SK-N-SH (cell line): Measurements from ENCODE around the gene TK2. TPM values are rescaled to one million over a fixed set of nuclear protein-coding genes. Genes with fewer than 3 reads are reported as not detected.

Experiments used
- CTCF ChIA-PET: fragments of 300-600, 350-600 bp; formaldehyde crosslinking; extraction: SDS; loops from one replicate; lab custom pipeline; 2021; lab: Yijun Ruan, JAX
- POLR2A ChIA-PET: fragments of 350-600 bp; sonication (Branson Sonifier 250); formaldehyde crosslinking; extraction: SDS; loops from one replicate; lab custom pipeline; 2020; ENCODE audit warnings: antibody characterized with exemption, inconsistent platforms; lab: Yijun Ruan, JAX
- DNase-seq: peaks from one replicate; pipeline ENCODE4 v3.0.0; 2012
- H2AFZ ChIP-seq: fragments of 200-600 bp; sonication (generic); 2 replicates; pipeline ENCODE4 v1.8.1; 2016; ENCODE audit warnings: antibody characterized with exemption, mild to moderate bottlenecking, low read depth
- H3F3A ChIP-seq: fragments of 200-600 bp; sonication (generic); replicated peaks from 2 replicates; pipeline ENCODE3; 2016; ENCODE audit warnings: antibody characterized with exemption, mild to moderate bottlenecking; ENCODE audit not compliant: insufficient read depth
- H3K27ac ChIP-seq, 2 experiments: fragments of 200-500 bp in 1 of 2; fragments of 200-600 bp in 1 of 2; sonication (Bioruptor generic) in 1 of 2; sonication (generic), shearing (Covaris generic) in 1 of 2; 2 replicates each; pipeline versions ENCODE4 v1.5.1 to v1.6.1; 2014 to 2016; ENCODE audit warnings: low read depth in 2 of 2, inconsistent platforms in 1 of 2, low read length in 1 of 2, mild to moderate bottlenecking in 1 of 2, mixed read lengths in 1 of 2
- H3K27me3 ChIP-seq: fragments of 200-600 bp; sonication (generic), shearing (Covaris generic); 2 replicates; pipeline ENCODE4 v1.6.1; 2016; ENCODE audit warnings: mixed run types; ENCODE audit not compliant: insufficient read depth
- H3K36me3 ChIP-seq, 2 experiments: fragments of 200-500 bp in 1 of 2; fragments of 200-600 bp in 1 of 2; sonication (Bioruptor generic) in 1 of 2; sonication (generic) in 1 of 2; replicated peaks in 1 of 2; 2 replicates each; pipeline versions ENCODE3 to v1.5.1; 2014 to 2016; ENCODE audit warnings: low read length in 1 of 2, mild to moderate bottlenecking in 1 of 2; ENCODE audit not compliant: insufficient read depth in 2 of 2, control insufficient read depth in 1 of 2
- H3K4me1 ChIP-seq, 2 experiments: fragments of 200-500 bp in 1 of 2; fragments of 200-600 bp in 1 of 2; sonication (Bioruptor generic) in 1 of 2; sonication (generic), shearing (Covaris generic) in 1 of 2; 2 replicates each; pipeline versions ENCODE4 v1.5.1 to v1.6.1; 2014 to 2016; ENCODE audit warnings: low read depth in 1 of 2, low read length in 1 of 2, mixed run types in 1 of 2; ENCODE audit not compliant: insufficient read depth in 2 of 2, control insufficient read depth in 1 of 2
- H3K4me2 ChIP-seq: fragments of 200-600 bp; sonication (generic), shearing (Covaris generic); 2 replicates; pipeline ENCODE4 v1.6.1; 2017; ENCODE audit warnings: mixed run types
- H3K4me3 ChIP-seq, 2 experiments: fragments of 200-500 bp in 1 of 2; fragments of 200-600 bp in 1 of 2; sonication (Bioruptor generic) in 1 of 2; sonication (generic), shearing (Covaris generic) in 1 of 2; 2 replicates each; pipeline versions ENCODE4 v1.5.1 to v1.8.1; 2014 to 2016; ENCODE audit warnings: low read depth in 2 of 2, inconsistent platforms in 1 of 2, low read length in 1 of 2, mild to moderate bottlenecking in 1 of 2, mixed read lengths in 1 of 2, moderate library complexity in 1 of 2
- H3K79me2 ChIP-seq: fragments of 200-600 bp; sonication (generic); 2 replicates; pipeline ENCODE4 v1.8.1; 2017; ENCODE audit warnings: mild to moderate bottlenecking; ENCODE audit not compliant: insufficient read depth
- H3K9ac ChIP-seq: fragments of 200-600 bp; sonication (generic); 2 replicates; pipeline ENCODE4 v1.6.1; 2017; ENCODE audit warnings: mixed run types
- H3K9me2 ChIP-seq: fragments of 200-600 bp; sonication (generic); 2 replicates; pipeline ENCODE4 v1.6.1; 2017; ENCODE audit warnings: mixed run types
- H3K9me3 ChIP-seq: fragments of 200-600 bp; sonication (generic); 2 replicates; pipeline ENCODE4 v1.6.1; 2017; ENCODE audit warnings: mixed run types, mild to moderate bottlenecking, moderate library complexity
- H4K20me1 ChIP-seq: fragments of 200-600 bp; sonication (generic); 2 replicates; pipeline ENCODE4 v1.6.1; 2017; ENCODE audit warnings: mild to moderate bottlenecking, mixed run types; ENCODE audit not compliant: insufficient read depth
- ELF1 ChIP-seq: IDR thresholded peaks from 2 replicates; pipeline ENCODE4 v1.4.0; 2012
- EZH2phosphoT487 ChIP-seq: fragments of 200-600 bp; sonication (generic); IDR thresholded peaks from 2 replicates; pipeline ENCODE4 v1.6.1; 2017; ENCODE audit warnings: low read depth, mixed run types, mild to moderate bottlenecking, antibody characterized with exemption, moderate library complexity, borderline replicate concordance
- FOXJ3 ChIP-seq: sonication (generic); formaldehyde crosslinking; IDR thresholded peaks from 2 replicates; pipeline ENCODE4 v1.5.1; 2020; ENCODE audit warnings: mild to moderate bottlenecking, missing genetic modification reagents
- MEF2A ChIP-seq: IDR thresholded peaks from 2 replicates; pipeline ENCODE4 v1.4.0; 2012; ENCODE audit warnings: low read depth, borderline replicate concordance
- MXI1 ChIP-seq: IDR thresholded peaks from 2 replicates; pipeline ENCODE4 v1.6.1; 2012; ENCODE audit warnings: mild to moderate bottlenecking, low read depth, low read length, improper control_type of control experiment
- NRF1 ChIP-seq: IDR thresholded peaks from 2 replicates; pipeline ENCODE4 v1.6.1; 2012; ENCODE audit warnings: low read depth, mild to moderate bottlenecking, low read length
- RFX5 ChIP-seq: IDR thresholded peaks from 2 replicates; pipeline ENCODE4 v1.6.1; 2012; ENCODE audit warnings: mild to moderate bottlenecking, improper control_type of control experiment, low read length
- SIN3A ChIP-seq: IDR thresholded peaks from 2 replicates; pipeline ENCODE4 v1.6.1; 2012; ENCODE audit warnings: low read depth, mild to moderate bottlenecking, low read length, moderate library complexity, borderline replicate concordance
- WGBS: methylation state at CpG from one replicate; pipeline ENCODE4 v1.1.6; 2017; ENCODE audit warnings: low lambda C conversion rate; 5-methylcytosine and 5-hydroxymethylcytosine counted together
- polyA plus RNA-seq, 3 experiments: library from polyadenylated mRNA; depleted of rRNA; stranded (reverse); fragments of >200 nt; gene quantifications; 2 replicates each; pipeline ENCODE4 v1.2.3, GENCODE V29; 2012
- TF ChIP-seq, protein P1 (sequence below): IDR thresholded peaks from 2 replicates; pipeline ENCODE4 v1.4.0; 2012; ENCODE audit warnings: low read depth, borderline replicate concordance
- TF ChIP-seq, protein P2 (sequence below): IDR thresholded peaks from 2 replicates; pipeline ENCODE4 v1.4.0; 2012; ENCODE audit warnings: low read depth
- TF ChIP-seq, protein P3 (sequence below): fragments of 150-350 bp; IDR thresholded peaks from 2 replicates; pipeline ENCODE4 v1.6.1; 2016; ENCODE audit warnings: mild to moderate bottlenecking, low read depth, low read length
- TF ChIP-seq, protein P4 (sequence below): fragments of 200-600 bp; sonication (generic); IDR thresholded peaks from 2 replicates; pipeline ENCODE4 v1.6.1; 2017; ENCODE audit warnings: antibody characterized with exemption, mild to moderate bottlenecking, moderate library complexity

TK2 gene
- polyA plus RNA-seq, 1 of the 3 experiments (the other 2 are of a cell fraction), result 25.2 TPM

DNA sequence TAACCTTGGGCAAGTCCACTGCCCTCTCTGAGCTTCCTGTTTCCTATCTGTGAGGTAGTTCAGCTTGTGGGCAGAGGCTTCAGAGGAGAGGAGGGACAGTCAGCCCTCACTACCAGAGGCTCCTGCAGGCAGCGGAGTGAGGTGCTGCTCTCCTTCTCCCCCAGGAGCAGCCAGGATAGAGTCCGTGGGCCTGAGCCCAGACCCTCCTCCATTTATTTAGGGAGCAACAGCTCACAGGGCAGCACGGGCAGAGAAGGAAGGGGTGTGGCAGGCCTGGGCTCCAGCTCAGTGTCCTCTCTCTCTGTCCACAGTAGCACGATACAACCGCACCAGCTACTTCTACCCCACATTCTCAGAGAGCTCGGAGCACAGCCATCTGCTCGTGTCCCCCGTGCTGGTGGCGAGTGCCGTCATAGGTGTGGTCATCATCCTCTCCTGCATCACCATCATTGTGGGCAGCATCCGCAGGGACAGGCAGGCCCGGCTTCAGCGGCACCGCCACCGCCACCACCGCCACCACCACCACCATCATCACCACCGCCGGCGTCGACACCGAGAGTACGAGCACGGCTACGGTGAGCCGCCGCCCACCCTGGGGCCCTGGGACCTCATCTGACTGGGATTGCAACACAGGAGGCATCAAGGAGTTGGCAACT is 80.5 kb downstream of the TK2 start:
- H3K4me1 ChIP-seq, result no peaks in the 10 kb centered on the region
- H2AFZ ChIP-seq, result no peak overlapping the region
- WGBS, result 83% methylated on average over 18 of the region's 26 CpGs
- no peaks in the 10 kb centered on the region for H3K79me2 ChIP-seq
- DNase-seq, result no peak
- H3F3A ChIP-seq, result no peaks in the 10 kb centered on the region
- CTCF ChIA-PET, result interaction anchor here (1.5 to 22.3 kb wide), 3 partner anchors 14 to 66 kb away, joined by 3 to 299 read pairs (median 16); partner anchors contain the start of gene BEAN1
- H3K4me3 ChIP-seq, result no peak overlapping the region
- TF ChIP-seq MXI1 (no peak), RFX5 (no peak), SIN3A (no peak), NRF1 (no peak), ELF1 (no peak), FOXJ3 (CRISPR knock-in tag) (no peak), EZH2phosphoT487 (no peak), MEF2A (no peak)
- TF ChIP-seq, protein P1, sequence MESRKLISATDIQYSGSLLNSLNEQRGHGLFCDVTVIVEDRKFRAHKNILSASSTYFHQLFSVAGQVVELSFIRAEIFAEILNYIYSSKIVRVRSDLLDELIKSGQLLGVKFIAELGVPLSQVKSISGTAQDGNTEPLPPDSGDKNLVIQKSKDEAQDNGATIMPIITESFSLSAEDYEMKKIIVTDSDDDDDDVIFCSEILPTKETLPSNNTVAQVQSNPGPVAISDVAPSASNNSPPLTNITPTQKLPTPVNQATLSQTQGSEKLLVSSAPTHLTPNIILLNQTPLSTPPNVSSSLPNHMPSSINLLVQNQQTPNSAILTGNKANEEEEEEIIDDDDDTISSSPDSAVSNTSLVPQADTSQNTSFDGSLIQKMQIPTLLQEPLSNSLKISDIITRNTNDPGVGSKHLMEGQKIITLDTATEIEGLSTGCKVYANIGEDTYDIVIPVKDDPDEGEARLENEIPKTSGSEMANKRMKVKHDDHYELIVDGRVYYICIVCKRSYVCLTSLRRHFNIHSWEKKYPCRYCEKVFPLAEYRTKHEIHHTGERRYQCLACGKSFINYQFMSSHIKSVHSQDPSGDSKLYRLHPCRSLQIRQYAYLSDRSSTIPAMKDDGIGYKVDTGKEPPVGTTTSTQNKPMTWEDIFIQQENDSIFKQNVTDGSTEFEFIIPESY, result no peak
- TF ChIP-seq, protein P2, sequence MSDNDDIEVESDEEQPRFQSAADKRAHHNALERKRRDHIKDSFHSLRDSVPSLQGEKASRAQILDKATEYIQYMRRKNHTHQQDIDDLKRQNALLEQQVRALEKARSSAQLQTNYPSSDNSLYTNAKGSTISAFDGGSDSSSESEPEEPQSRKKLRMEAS, result no peak
- TF ChIP-seq, protein P3, sequence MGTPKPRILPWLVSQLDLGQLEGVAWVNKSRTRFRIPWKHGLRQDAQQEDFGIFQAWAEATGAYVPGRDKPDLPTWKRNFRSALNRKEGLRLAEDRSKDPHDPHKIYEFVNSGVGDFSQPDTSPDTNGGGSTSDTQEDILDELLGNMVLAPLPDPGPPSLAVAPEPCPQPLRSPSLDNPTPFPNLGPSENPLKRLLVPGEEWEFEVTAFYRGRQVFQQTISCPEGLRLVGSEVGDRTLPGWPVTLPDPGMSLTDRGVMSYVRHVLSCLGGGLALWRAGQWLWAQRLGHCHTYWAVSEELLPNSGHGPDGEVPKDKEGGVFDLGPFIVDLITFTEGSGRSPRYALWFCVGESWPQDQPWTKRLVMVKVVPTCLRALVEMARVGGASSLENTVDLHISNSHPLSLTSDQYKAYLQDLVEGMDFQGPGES, result no peak
- TF ChIP-seq, protein P4, sequence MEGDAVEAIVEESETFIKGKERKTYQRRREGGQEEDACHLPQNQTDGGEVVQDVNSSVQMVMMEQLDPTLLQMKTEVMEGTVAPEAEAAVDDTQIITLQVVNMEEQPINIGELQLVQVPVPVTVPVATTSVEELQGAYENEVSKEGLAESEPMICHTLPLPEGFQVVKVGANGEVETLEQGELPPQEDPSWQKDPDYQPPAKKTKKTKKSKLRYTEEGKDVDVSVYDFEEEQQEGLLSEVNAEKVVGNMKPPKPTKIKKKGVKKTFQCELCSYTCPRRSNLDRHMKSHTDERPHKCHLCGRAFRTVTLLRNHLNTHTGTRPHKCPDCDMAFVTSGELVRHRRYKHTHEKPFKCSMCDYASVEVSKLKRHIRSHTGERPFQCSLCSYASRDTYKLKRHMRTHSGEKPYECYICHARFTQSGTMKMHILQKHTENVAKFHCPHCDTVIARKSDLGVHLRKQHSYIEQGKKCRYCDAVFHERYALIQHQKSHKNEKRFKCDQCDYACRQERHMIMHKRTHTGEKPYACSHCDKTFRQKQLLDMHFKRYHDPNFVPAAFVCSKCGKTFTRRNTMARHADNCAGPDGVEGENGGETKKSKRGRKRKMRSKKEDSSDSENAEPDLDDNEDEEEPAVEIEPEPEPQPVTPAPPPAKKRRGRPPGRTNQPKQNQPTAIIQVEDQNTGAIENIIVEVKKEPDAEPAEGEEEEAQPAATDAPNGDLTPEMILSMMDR, result no peak
- TF ChIP-seq, all 33 proteins: peak for 0
- Histone ChIP-seq H3K4me2 (no peak overlapping the region), H3K9me3 (no peaks in the 10 kb centered on the region), H3K27me3 (no peaks in the 10 kb centered on the region; the same call in 1 of the 2 replicates), H3K27ac (no peak overlapping the region), H3K36me3 (no peaks in the 10 kb centered on the region), H3K9ac (no peak overlapping the region), H3K9me2 (no peaks in the 10 kb centered on the region), H4K20me1 (no peaks in the 10 kb centered on the region)
- POLR2A ChIA-PET, result no interaction called here
